AG04449 (cell line): Measurements from ENCODE around the gene SLIT3.

Experiments
- CTCF ChIA-PET: fragments of 350-600 bp; formaldehyde crosslinking; extraction: SDS; loops from one replicate; lab custom pipeline; 2021; ENCODE audit warnings: antibody characterized with exemption; lab: Yijun Ruan, JAX
- POLR2A ChIA-PET: fragments of 400-600, 350-600 bp; formaldehyde crosslinking; extraction: SDS; loops from one replicate; lab custom pipeline; 2020; ENCODE audit warnings: antibody characterized with exemption, inconsistent platforms; lab: Yijun Ruan, JAX
- DNase-seq: peaks from one replicate; pipeline ENCODE4 v3.0.0-alpha.2; 2010; ENCODE audit warnings: low read depth, low spot score
- H3K4me3 ChIP-seq: 2 replicates; pipeline ENCODE4 v1.5.1; 2011; ENCODE audit warnings: low read depth, mild to moderate bottlenecking, control low read depth, low read length
- CTCF ChIP-seq: IDR thresholded peaks from one replicate; pipeline ENCODE4 v1.5.1; 2011; ENCODE audit warnings: mild to moderate bottlenecking, moderate library complexity, low read length, control low read depth, inconsistent platforms; ENCODE audit not compliant: insufficient read depth; ENCODE audit errors: missing control alignments

The SLIT3 gene

GRCh38 chr5:168908207-168908606, 392.7 kb downstream of the SLIT3 start:
- CTCF ChIA-PET: no interaction called here

GRCh38 chr5:168903061-168903460, 397.9 kb downstream of the SLIT3 start:
- CTCF ChIA-PET: no interaction called here

More at GRCh38 chr5:168908207-168908606, 392.7 kb downstream of the SLIT3 start:
- no peak for TF ChIP-seq CTCF
- POLR2A ChIA-PET: no interaction called here
- DNase-seq: peak; percentile 23
- H3K4me3 ChIP-seq: no peak overlapping the region

GRCh38 chr5:168899673-168900072, 401.3 kb downstream of the SLIT3 start:
- H3K4me3 ChIP-seq: no peak overlapping the region
- TF ChIP-seq CTCF: no peak
- DNase-seq: no peak
- ChIA-PET CTCF (interaction anchor here (1.8 kb wide), 1 partner anchor 12 kb away, joined by 6 read pairs; no protein-coding TSS in a partner anchor), POLR2A (no interaction called here)

More at GRCh38 chr5:168903061-168903460, 397.9 kb downstream of the SLIT3 start:
- POLR2A ChIA-PET: no interaction called here
- no peak overlapping the region for H3K4me3 ChIP-seq
- no peak for TF ChIP-seq CTCF
- no peak for DNase-seq

GRCh38 chr5:168899264-168899663, 401.7 kb downstream of the SLIT3 start:
- DNase-seq: no peak
- no peak overlapping the region for H3K4me3 ChIP-seq
- no peak for TF ChIP-seq CTCF
- CTCF ChIA-PET: interaction anchor here (1.8 kb wide), 1 partner anchor 13 kb away, joined by 6 read pairs; no protein-coding TSS in a partner anchor
- POLR2A ChIA-PET: no interaction called here

- DNase-seq: no peak
- no peak overlapping the region for H3K4me3 ChIP-seq
- POLR2A ChIA-PET: no interaction called here
These were observed 402.6 kb downstream of the SLIT3 start for GRCh38 chr5:168898247-168898911.

More at GRCh38 chr5:168898247-168898911, 402.6 kb downstream of the SLIT3 start:
- no peak for TF ChIP-seq CTCF
- CTCF ChIA-PET: interaction anchor here (1.2 to 1.8 kb wide), 3 partner anchors 13 to 1082 kb away, joined by 3 to 6 read pairs (median 3); partner anchors contain the start of gene INSYN2B
